CD4-positive, alpha-beta T cell treated with Interleukin-15 for 4 hours (primary cell): ENCODE measurements around the gene GLS2.
A peak's percentile ranks its signal among the peaks of the same experiment; 100 is the strongest.
"Not testable (repeated sequence)": the region's sequence is repeated elsewhere in the genome, so short reads cannot be mapped to it uniquely, and the experiment has no call there.

Source experiments
- DNase-seq: peaks from one replicate; pipeline ENCODE4 v3.0.0-alpha.2; 2020; ENCODE audit warnings: low spot score

GLS2 gene

DNA sequence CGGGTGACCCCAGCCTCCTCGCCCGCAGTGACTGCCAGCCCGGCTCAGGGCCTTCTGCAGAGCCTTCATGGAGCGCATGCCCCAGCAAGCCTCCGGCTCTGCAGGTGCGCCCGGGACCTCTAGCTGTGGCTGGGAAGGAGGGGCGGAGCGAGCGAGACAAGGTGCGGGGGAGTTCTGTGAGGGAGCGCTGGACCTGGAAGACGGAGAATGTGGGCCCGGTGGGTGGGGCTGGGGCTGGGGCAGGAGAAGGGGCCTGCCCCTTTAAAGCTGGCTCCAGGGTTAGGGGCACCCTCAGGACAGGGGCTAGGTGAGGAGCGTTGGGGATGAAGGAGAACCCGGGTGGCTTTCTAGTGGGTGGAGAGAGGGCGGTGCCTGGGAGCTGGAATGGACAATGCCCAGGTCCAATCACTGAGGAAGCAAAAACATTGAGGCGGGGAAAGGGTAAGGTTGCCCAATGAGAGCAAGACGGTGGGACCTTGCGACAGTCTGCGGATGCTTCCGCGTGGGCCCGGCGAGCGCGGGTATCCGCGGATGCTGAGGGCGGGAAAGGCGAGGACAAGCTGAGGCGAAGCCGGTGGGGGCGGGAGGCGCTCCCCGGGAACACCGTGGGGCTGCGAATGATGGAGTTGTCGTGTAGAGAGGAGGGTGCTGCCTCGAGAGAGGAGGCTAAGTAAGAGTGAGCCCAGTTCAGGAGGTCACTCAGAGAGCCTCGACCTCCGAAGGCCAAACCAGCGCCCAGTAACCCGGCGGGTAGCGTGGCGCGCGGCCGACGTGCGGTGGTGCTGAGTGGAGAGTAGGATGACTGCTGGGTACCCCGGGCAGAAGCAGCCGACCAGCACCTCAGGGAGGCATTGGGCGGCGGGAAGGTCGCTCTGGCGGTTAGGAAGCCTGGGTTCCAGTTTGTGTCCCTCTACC lies at the start of gene GLS2:
Gene GLS2 (minus strand): TSS at position 121 of the 915 bp plus-strand sequence. CDS start 43 bp downstream, at position 78.
- peak; percentile 82 for DNase-seq

DNA sequence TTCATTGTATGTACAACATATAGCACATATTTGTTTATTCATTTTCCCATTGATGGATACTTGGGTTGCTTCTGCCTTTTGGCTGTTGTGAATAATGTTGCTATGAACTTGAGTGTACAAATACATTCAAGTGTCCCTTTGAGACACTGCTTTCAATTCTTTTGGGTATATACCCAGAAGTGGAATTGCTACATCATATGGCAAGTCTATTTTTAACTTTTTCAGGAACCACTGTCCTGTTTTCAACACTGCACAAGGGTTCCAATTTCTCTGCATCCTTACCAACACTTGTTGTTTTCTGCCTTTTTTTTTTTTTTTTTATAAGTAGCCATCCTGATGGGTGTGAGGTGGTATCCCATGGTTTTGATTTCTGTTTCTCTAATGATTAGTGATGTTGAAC lies 49.6 kb upstream of the GLS2 start:
- DNase-seq: no peak

DNA sequence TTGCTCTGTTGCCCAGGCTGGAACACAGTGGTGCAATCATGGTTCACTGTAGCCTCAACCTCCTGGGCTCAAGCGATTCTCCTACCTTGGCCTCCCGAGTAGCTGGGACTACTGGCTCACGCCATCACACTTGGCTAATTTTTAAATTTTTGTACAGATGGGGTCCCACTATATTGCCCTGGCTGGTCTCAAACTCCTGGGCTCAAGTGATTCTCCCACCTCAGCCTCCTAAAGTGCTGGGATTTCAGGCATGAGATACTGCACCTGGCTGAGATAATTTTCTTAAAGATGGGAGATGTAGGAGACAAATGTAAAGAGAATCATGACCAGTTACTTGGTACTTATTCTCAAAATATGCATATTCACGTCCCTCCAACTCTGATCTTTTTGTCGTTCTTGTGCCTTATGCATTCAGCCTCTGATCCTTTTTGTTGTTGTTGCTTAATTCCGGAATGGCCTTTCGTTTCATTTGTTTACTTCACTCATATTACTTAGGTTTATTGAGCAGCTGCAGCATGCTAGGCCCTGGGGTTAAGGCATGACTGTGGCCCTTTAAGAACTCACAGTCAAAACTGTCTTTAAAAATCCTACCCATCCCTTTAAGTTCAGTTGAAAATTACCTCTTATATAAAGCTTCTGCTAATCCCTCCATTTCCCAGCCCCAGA lies 42.6 kb upstream of the GLS2 start:
- DNase-seq: no peak

DNA sequence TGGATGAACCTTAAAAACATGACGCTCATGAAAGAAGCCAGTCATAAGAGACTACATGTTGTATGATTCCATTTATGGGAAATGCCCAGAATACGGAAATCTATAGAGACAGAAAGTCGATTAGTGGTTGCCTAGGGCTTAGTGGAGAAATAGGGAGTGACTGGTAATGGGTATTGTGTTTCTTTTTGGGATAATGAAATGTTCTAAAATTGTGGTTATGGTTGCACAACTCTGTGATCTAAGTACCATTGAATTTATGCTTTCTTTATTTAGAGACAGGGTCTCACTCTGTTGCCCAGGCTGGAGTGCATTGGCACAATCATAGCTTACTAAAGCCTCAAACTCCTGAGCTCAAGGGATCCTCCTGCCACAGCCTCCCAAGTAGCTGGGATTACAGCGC lies 41.7 kb upstream of the GLS2 start:
- DNase-seq: no peak

DNA sequence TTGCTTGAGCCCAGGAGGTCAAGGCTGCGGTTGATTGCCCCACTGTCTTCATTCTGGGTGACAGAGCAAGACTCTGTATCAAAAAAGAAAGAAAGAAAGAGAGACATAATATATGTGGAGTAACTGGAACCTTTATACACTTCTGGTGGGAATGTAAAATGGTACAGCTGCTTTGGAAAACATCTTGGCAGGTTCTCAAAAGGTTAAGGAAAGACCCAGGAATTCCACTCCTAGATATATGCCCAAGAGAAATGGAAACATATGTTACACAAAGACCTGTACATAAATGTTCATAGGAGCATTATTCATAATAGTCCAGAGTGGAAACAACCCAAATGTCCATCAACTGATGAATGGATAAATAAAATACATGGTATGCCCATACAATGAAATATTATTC lies 40.9 kb upstream of the GLS2 start:
- no peak for DNase-seq

DNA sequence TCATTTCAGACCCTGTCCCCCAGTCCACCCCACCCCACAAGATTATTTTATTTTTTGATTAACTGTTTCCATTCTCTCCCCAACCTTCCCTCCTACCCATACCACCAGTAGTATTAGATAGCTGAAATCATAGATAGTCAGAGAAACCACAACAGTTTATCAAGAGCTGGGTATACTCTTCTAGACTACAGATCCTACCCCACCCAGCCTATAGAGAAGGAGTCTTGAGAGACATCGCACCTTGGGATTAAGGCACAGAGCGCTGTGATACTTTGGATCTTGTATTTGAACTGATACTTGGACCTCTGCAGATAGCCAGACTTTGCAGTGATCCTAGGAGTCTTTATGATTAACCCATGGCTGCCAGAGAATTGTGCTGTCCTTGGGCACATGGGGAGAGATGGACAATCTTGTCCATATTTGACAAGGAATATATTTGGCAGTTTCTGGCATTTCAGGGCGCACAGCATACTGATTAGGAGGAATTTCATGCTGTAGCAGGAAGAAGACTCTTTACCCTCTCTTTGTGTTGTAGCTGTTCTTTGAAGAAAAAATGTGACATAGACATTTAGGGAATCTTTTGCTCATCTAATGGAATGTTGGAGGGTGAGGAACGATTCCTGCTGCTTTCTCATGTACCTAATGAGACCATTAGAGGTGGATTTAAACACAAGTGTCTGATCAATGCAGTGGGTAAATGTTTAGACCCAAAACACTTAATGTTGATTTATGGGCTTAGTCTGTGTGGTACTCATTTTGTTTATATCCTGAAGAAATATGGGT lies 34.6 kb upstream of the GLS2 start:
- DNase-seq: no peak

DNA sequence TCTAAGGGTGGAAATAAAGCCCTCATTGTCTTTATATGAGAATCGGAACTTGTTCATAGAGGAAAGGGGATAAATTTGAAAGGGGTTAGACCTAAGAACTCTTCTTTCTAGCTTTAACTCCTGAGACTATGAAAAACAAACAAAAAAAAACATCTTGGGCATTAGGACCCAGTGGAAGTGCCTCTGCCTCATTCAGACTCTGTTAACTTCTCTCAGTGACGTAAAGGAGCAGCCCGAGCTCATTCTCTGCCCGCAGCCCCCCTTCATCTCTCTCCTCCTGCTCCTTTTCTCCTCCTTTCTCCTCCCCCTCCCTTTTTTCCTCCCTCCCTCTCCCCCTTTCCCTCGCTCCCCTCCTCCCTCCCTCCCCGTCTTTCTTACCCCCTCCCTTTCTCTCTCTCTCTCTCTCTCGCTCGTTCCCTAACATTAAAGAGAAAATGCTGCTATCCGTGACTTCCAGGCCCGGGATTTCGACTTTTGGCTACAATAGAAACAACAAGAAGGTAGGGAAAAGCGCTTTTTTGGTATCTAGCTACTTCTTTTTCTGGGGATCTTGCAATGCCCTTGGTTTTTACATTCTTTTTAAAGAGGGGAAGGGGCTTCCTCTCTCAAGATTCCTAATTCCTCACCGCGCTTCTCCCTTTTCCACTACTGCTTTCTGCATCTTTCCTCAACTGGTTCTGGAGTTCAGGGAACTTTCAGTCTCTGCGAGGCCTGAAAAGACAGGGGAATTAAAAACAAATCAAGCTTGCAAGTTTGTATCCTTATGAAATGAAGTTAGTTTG lies 33.8 kb upstream of the GLS2 start, which contains the start of gene RBMS2:
Gene RBMS2 (plus strand): TSS at position 231 of the 782 bp plus-strand sequence. CDS start 204 bp downstream, at position 435.
- peak; percentile 6 for DNase-seq

DNA sequence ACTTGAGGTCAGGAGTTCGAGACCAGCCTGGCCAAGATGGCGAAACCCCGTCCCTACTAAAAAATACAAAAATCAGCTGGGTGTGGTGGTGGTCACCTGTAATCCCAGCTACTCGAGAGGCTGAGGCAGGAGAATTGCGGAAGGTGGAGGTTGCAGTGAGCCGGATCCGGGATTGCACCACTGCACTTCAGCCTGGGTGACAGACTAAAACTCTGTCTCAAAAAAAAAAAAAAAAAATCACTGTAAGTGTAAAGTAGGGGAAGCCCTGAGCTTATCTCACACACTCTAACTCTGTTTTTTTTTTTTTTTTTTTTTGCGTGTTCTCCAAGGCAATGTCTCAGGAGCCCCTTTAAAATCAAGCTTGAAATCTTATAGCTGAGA lies 33.2 kb upstream of the GLS2 start:
- DNase-seq: no peak

DNA sequence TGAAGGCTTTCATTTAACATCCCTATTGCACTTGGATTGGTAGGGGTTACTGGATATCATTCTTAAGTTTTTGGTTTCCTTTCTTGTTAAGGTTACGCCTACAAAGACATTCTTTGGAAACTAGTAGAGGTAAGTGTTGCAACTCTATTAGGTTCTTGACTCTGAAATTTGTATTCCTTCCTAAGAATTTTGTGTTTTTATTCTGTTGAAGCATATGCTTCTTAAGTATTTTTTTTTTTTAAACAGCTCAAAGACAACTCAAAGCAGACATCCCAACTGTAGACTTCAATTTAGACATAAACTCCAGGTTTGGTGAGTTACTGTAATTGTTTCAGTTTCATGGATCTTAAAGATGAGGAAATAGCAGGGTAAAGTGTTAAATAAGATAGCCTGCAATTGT lies 32.5 kb upstream of the GLS2 start:
- no peak for DNase-seq

DNA sequence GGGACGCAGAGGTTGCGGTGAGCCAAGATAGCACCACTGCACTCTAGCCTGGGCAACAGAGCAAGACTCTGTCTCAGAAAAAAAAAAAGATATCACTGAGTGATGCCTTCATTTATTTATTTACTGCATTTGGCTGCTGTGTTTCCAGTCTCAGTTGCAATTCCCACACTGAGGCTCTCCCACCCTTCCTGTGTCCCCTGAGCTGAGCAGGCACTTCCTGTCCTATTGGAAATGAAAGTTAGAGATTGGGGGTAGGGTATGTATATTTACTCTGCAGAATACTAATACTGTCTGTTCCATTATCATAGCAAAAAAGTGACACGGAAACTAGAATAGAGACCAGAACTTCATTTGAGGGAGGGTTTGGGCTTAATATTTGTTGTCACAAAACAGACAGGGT lies 32.1 kb upstream of the GLS2 start:
- DNase-seq: no peak

DNA sequence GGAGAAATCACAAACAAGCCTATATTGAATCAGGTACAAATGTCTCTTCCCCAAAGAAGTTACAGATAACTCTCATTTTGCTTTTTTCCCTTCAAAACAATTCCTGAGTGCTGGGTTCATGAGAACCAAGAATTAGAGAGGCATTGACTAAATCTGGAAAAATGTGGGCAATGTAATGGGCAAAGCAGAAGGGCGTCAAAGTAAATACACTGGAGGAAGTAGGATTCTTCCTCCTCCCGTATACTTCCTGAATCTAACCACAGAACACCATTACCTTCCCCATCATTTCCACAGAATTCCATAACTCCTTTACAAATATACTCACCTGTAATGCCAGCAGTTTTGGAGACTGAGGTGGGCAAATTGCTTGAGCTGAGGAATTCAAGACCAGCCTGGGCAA lies 30.6 kb upstream of the GLS2 start:
- DNase-seq: no peak

DNA sequence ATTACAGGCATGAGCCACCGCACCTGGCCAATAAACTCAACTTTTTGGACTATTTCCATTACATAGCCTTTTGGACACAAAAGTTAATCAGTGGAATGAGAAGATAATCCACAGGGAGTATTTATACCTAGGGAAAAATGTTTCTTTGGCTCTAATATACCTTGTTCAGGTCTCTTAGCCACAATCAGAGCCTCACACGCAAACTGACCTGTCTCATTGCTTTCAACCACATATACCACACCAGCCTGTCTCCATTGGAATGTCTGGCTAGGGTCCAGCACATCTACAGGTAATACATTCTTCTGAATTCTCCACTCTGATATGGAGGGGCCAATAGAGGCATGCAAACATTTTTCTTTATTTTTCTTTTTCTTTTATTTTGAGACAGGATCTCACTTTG lies 29.9 kb upstream of the GLS2 start:
- no peak for DNase-seq

DNA sequence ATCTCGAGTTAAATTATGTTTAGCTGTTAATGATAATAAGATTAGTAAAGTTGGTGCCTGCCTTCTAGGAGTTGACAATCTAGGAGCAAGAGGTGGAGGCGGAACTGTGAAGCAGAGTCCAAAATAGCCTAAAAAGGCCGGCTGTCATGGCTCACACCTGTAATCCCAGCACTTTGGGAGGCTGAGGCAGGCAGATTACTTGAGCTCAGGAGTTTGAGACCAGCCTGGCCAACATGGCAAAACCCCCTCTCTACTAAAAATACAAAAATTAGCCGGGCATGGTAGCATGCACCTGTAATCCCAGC lies 26.0 kb upstream of the GLS2 start:
- DNase-seq: not testable (repeated sequence)

DNA sequence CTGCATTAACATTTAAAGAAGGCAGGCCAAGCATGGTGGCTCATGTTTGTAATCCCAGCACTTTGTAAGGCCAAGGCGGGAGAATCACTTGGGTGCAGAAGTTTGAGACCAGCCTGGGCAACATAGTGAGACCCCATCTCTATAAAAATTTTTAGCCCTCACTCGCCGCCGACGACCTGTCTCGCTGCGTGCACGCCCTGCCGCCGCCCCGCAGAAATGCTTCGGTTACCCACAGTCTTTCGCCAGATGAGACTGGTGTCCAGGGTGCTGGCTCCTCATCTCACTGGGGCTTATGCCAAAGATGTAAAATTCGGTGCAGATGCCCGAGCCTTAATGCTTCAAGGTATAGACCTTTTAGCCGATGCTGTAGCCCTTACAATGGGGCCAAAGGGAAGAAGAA lies 22.8 kb upstream of the GLS2 start:
- DNase-seq: no peak

DNA sequence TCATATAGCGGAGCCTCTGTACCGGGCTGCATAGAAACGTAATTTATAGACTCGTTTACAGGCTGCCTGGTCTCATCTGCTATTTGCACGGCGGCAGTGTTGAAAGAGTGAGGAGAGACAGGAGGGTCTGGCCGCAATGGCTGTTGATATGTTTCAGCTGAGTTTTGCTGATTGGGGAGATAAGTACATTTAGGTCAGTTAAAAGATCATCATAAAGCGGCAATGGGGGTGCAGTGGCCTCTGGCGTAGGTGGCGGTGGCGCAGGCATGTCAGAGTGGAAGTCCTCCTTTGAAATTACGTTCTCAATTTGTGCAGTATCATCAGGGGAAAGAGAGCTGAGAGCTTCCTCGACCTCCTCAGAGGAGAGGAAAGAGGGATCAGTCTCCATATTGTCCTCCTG lies 11.9 kb upstream of the GLS2 start:
- not testable (repeated sequence) for DNase-seq

DNA sequence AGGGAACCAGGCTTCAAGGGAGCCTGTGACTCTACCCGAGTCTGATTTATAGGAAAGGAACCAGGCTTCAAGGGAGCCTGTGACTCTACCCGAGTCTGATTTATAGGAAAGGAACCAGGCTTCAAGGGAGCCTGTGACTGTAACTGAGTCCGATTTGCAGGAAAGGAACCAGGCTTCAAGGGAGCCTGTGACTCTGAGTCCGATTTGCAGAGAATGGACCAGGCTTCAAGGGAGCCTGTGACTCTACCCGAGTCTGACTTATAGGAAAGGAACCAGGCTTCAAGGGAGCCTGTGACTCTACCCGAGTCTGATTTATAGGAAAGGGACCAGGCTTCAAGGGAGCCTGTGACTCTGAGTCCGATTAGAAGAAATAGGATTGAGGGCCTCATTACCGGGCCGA lies 11.5 kb upstream of the GLS2 start:
- DNase-seq: not testable (repeated sequence)

DNA sequence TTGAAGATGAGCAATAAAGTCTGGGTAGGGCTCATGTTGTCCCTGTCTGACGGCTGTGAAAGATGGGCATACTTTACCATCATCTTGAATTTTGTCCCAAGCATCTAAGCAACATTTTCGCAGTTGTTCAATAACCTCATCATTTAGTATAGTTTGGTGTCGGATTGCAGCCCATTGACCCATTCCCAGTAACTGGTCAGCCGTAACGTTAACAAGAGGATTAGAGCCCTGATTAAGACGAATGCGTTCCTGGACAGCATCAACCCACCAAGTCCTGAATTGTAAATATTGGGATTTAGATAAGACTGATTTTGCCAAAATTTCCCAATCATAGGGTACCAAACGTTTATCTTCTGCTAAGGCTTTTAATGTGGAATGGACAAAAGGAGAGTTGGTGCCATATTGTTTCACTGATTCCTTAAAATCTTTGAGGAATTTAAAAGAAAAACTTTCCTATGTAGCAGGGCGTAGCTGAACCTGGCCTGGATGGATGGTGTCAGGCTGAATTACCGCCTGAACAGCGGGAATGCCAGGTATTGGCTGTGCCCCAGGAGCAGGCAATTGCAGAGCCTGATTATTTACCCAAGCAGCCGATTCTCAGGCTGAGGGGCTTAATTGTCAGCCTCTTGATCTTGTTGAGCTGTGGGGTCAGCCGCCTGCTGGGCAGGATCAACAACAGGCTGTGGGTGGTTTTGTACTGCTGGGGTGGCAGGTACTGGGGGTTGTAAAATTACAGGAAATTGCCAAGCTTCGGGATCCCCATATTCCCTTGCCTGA lies 10.4 kb upstream of the GLS2 start:
- DNase-seq: not testable (repeated sequence)

DNA sequence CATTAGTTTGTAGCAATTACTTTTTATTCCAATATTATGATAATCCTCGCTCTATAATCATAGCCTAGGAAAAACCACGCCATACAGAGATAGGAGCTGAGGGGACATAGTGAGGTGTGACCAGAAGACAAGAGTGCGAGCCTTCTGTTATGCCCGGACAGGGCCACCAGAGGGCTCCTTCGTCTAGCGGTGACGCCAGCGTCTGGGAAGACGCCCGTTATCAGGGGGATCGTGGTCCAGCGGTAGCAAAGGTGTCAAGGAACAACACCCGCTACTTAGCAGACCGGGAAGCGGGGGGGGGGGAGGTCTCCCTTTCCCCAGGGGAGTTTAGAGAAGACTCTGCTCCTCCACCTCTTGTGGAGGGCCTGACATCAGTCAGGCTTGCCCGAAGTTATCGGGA lies 8.7 kb upstream of the GLS2 start:
- DNase-seq: peak; percentile 54

DNA sequence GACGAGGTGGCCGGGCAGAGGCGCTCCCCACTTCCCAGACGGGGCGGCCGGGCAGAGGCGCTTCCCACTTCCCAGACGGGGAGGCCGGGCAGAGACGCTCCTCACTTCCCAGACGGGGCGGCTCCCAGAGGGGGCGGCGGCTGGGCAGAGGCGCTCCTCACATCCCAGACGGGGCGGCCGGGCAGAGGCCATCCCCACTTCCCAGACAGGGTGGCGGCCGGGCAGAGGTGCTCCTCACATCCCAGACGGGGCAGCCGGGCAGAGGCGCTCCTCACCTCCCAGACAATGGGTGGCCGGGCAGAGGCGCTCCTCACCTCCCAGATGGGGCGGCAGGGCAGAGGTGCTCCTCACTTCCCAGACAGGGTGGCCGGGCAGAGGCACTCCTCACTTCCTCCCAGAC lies 6.5 kb upstream of the GLS2 start:
- DNase-seq: not testable (repeated sequence)

DNA sequence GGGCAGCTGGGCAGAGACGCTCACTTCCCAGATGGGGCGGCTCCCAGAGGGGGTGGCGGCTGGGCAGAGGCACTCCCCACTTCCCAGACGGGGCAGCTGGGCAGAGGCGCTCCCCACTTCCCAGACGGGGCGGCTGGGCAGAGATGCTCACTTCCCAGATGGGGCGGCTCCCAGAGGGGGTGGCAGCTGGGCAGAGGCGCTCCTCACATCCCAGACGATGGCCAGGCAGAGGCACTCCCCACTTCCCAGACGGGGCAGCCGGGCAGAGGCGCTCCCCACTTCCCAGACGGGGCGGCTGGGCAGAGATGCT lies 6.1 kb upstream of the GLS2 start:
- DNase-seq: not testable (repeated sequence)

DNA sequence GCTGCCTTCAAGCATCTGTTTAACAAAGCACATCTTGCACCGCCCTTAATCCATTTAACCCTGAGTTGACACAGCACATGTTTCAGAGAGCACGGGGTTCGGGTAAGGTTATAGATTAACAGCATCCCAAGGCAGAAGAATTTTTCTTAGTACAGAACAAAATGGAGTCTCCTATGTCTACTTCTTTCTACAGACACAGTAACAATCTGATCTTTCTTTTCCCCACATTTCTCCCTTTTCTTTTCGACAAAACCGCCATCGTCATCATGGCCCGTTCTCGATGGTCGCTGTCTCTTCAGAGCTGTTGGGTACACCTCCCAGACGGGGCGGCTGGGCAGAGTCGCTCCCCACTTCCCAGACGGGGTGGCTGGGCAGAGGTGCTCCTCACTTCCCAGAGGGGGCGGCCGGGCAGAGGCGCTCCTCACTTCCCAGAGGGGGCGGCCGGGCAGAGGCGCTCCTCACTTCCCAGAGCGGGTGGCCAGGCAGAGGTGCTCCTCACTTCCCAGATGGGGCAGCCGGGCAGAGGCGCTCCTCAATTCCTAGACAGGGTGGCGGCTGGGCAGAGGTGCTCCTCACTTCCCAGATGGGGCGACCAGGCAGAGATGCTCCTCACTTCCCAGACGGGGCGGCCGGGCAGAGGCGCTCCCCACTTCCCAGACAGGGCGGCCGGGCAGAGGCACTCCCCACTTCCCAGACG lies 5.6 kb upstream of the GLS2 start:
- not testable (repeated sequence) for DNase-seq
